NCI-H82 (cell line): Measurements from ENCODE around the gene RERE.

Experiments
- DNase-seq: peaks from one replicate; lab custom pipeline; 2025; lab: John Stamatoyannopoulos, UW

Gene RERE

DNA sequence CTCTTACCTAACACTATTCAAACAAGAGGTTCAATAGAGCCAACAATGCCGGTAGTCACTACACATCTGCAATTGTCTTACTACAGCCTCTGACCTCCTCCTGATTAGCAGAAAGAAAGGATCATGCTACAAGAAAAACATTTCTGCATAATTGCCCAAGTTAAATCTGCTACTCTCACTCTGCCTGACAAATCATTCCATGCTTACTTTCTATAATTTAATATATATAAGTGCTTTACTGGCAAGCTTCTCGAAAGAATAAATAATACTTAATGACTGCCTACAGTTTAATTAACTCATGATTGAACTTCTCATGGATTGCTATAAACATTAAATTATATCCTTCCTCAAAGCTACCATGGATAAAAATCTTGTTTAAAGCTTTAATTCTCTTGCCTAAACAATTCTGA, 343.5 kb downstream of the RERE start:
- no peak for DNase-seq

DNA sequence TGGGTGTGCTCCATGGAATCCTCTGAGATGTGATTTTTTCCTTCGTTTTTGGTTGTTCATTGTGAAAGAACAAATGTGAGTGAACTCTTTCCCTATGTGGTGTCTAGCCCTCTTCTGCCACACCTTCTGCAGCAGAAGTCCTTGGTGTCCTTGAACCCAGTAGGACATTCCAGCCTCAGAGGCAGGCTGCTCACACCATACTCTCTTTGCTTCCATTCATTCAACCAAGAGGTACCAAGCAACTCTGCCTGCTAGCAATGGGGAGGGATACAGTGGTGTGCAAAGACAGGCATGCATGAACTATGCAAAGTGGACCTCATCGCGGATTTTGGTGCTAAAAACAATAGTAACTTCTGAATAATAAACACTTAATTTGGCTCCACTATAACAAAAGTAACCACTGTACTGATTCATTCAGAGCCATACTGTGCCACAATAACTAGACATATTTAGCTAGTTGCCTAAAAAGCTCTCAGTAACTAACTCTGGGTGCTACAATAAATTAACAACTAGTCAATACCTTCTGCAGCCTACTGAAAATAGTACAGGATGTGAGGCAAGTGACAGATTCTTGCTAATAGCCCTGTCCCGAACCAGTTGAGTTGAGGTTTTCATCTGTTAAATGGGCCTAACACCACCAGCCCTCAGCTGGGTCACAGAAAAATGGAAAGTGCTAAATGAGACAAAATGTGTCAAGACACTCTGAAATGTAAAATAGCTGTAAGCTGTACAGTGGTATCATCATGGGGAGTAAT, 344.1 kb downstream of the RERE start:
- DNase-seq = no peak

DNA sequence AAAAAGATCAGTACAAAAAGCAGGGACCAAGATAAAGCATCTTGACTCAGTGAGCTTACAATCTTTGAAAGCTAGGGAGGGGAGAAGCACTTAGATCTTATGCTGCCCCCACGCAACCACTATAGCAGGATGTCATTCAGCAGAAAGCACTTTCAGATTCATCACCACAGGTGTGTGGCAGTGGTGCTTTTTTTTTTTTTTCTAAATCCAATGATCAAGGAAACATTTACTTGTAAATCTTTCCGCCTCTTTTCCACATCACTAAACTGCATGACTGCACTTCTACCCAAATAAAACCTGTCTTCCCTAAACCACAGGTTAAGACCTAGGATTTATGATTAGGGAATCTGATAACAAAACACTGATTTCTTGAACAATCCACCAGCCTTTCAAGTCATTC, 344.8 kb downstream of the RERE start:
- no peak for DNase-seq

DNA sequence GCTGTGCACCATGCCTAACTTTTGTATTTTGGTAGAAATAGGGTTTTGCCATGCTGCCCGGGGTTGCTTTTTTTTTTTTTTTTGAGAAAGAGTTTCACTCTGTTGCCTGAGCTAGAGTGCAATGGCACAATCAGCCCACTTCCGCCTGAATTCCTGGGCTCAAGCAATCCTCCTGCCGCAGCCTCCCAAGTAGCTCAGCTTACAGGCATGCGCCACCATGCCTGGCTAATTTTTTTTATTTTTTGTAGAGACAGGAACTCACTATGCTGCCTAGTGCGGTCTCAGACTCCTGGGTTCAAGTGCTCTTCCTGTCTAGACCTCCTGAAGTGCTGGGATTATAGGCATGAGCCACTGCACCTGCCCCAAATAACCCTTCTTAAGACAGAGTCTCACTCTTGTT, 346.0 kb downstream of the RERE start:
- no peak for DNase-seq

DNA sequence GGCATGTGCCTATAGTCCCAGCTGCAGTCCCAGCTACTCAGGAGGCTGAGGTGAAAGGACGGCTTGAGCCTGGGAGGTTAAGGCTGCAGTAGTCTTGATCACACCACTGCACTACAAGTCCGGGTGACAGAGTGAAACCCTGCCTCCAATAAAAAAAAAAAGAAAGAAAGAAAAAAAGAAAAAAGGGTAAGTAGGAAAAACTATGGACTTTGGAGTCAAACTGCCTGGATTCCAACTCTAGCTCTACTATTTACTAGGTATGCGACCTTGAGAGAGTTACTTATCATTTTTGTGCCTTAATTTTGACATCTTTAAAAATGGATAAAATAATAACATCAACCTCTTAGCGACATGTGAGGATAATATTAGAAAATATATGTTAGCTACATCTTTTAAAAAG, 348.7 kb downstream of the RERE start:
- no peak for DNase-seq

DNA sequence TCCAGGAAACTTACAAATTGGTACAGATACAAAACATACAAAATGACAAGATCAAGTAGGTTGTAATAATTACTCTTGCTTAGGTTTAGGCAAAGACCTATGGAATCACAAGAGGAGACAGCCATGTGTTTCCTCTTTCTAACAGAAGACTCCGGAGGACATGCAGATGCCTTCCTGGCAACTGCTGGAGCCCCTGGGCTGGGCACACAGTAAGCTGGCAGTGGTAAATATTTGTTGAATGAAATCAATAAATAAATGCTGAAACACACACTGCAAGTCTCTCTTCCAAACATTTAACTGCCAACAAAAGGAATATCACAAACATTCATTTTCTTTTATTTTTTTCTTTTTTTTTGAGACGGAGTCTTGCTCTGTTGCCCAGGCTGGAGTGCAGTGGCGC, 350.1 kb downstream of the RERE start:
- no peak for DNase-seq

DNA sequence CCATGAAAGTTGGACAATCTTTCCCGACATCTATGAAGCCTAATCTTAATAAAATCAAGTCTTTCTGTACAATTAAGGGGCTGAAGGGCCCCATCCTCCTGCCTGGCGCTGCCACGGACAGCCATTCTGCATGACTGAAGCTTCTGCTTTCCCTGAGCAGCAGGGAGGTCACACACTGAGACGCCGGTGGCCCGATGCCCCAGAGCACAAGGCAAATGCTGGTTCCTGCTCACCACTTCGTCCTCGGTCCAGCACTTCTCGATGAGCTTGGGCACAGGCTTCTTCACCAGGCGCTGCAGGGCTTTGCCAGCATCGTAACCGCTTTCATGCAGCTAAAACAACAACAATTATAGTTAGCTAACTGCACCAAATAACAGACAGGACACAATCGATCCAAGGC, 351.7 kb downstream of the RERE start:
- DNase-seq = no peak

DNA sequence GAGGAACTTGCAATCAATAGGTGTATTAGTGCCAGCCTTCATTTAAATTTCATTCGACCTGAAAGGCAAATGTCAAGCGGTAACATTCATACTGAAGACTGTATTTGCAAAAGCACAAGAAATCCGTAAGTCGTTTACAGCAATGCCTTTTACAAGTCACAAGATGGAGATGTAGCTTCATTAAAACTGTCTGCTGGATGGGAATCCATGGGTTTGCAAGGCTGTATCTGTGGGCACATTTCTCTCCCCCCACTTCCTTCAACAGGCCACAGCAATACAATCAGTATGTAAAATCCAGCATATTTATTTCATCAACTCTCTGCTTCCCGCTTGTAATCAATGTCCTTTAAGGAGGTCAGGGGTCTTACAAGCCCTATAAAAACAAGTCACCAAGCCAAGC, 352.4 kb downstream of the RERE start:
- no peak for DNase-seq

DNA sequence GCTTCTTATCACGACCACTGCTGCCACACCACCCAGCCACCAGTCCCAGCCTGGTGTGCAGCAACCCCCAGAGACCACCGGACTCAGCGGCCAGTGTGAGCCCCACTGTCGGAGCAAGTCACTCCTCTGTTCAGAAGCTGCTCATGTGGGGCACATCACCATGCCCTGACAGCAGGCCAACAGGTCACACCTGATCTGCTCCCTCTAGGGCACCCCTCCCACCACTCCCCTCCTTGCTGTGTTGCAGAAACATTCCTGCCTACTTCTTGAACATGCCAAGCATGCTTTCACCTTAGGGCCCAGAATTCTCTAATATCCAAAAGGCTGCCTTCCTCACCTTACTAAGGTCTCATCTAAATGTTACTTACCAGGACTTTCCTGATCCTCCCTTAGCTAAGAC, 353.1 kb downstream of the RERE start:
- DNase-seq = no peak

DNA sequence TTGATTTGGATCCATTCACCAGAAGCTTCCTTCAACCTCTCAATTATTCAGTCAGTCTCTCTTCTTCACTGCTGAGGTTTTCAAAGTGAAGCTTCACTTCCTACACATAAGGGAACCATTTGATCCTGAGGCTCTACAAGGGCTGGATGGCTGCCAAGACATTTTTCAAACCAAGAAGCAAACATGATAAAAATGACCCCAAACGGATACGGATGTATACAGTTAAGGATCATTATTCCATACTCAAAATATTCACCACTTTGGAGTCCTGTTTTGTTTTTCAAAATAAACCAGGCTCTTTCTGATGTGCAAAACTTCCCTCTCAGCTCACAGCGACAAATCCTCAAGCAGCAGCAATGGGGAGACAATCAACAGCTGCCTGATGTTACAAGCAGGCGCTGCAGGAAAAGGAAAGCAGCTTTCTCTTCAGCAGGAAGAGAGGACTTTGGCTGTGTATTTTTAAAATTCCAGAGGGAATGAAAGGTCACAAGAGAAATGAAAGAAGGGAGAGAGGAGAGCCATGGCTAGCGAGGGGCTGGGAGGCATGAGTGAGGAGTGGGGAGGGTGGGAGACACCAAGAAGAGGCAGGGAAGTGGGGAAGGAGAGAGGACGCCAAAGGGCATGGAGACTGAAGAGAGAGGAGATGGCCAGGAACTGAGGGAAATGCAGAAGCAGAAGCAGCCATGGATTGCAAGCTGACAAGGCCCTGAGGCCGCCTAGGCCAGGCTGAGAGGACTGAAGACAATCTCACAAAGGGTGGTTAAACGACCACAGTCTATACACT, 354.1 kb downstream of the RERE start:
- DNase-seq = no peak

DNA sequence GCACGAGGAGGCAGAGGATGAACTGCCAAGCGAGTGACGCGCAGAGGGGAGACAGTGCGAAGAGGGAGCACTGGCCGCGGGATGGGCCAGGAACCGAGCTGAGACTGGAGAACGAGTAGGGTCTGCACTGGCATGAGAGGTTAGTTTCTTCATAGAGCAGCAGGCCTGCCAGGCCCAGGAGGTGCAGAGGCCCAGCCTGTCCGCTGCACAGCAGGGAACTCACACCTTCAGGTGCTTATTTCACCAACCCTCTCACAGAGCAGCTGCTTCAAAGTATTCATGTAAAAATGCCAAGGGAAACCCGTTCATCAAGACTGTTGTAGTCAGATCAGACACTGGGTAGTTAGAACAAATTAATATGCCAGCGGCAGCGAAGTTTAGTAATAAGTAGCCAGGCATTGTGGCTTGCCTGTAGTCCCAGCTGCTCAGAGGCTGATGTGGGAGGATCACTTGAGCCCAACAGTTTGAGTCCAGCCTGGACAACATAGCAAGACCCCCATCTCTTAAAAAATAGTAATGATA, 355.0 kb downstream of the RERE start:
- no peak for DNase-seq

DNA sequence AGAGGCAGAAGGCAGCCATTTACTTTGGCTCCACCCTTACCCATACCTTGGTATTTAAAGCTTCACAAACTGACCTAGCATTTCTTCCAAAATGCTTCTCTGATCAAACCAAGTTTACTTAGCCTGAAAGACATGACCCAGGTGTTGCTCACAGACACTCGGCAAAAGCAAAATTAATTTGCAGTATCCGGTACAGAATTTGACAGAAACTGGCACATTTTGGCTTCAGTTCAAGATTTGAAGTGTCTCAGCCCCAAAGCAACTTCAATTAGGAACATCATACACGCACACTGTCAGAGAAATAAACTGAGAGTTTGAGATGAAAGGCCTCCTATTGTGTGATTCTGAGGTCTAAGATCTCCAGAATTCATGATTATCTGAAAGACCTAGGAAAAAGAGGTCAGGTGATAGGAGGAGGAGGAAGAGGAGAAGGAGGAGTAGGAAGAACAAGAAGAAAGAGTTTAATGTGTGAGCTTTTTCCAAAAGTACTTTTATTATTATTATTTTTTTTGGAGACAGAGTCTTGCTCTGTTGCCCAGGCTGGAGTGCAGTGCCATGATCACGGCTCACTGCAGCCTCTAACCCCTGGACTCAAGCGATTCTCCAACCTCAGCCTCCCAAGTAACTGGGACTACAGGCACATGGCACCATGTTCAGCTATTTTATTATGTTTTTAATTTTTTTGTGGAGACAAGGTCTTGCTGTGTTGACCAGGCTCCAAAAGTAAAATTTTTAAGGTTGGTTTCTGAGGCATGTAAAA, 355.9 kb downstream of the RERE start:
- no peak for DNase-seq

DNA sequence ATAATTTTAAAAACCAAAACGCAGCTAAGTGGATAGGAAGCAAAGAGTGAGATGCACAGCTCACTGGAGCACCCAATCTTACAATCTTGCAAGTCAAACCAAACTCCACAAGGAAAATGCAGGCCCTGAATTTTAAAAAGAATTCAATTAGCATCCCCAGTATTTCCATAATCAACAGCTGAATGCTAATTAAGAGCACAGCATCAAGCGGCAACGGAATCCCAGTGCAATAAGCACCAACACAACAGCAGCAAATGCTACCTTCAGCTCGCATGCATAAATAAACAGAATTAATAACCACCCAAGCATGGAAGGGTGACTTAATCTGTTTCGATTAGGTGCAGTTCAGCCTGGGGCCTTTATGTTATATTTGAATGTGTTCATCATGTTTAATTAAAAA, 356.7 kb downstream of the RERE start:
- DNase-seq = no peak

DNA sequence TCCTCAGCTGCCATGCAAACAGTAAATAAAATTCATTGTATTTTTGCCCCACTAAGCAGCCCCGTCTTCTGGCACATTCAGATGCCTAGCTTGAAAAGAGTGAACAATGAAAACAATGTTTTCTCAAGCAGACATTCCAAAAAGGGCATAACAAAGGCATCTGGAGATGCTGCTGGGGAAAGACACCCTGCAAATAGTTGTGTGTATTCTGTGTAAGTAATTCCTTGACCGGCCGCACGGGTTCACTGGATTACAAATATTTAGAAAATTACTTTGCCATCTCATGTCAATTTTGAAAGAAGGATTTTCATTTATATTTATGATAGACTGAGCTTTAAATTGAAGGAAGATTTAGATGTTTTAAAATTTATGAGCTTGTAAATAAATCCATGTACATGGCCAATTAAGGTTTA, 357.3 kb downstream of the RERE start:
- no peak for DNase-seq

DNA sequence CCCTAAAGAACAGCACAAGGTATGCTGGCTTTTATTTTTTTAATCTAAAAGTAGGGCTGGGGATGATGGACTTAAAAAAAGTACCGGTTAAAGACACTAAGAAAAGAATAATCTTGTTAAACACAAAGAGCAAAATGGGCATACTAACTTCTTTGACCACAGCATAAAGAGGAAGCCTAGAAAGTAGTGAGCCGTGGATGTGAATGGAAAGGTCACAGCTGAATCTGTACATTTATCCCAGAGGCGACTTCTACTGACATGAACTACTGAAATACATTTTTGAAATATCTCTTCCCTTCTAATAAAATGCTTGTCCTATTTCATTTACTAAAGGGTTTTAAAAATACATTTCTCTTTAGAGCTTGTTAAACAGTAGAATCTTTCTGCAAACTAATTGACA, 358.8 kb downstream of the RERE start:
- no peak for DNase-seq

DNA sequence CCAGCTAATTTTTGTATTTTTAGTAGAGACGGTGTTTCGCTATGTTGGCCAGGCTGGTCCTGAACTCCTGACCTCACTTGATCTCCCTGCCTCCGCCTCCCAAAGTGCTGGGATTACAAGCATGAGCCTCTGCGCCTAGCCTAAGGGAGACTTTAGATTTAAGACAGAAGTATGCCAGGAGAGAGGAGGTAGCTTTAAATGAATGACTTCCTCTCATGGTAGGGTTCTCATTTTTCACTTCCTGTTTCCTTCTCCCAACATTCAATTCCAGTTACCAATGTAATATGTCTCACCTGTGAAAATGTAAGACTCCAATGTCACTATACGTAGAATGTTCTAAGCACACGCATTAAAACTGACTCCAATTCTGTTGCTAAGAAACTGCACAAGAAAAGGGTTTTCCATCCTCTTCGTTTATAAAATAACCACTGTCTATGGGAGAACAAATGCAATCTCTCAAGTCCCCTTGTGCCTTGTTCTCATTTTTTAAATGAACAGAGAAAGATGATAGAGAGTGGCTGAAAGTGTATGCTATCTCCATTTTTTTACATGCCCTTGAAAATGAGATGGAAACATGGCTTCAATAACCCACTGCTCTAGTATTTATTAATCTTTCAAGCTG, 359.6 kb downstream of the RERE start:
- no peak for DNase-seq

DNA sequence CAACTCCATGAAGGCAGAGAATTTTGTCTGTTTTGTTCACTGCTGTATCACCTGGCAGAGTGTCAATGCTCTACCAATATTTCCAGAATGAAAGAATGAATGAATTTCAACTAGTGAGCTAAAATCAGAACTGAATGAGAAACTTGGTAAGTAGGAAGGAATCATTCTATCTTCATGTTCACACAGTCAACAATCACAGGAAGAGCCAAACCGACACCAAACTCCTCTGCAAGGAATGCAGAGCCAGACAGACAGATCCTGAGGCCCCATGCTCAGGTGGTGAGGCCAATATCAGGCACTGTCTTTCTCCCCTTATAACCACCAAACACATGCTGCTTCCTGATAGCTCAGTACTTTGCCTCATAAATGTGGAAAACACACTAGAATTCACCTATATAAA, 360.4 kb downstream of the RERE start:
- no peak for DNase-seq

DNA sequence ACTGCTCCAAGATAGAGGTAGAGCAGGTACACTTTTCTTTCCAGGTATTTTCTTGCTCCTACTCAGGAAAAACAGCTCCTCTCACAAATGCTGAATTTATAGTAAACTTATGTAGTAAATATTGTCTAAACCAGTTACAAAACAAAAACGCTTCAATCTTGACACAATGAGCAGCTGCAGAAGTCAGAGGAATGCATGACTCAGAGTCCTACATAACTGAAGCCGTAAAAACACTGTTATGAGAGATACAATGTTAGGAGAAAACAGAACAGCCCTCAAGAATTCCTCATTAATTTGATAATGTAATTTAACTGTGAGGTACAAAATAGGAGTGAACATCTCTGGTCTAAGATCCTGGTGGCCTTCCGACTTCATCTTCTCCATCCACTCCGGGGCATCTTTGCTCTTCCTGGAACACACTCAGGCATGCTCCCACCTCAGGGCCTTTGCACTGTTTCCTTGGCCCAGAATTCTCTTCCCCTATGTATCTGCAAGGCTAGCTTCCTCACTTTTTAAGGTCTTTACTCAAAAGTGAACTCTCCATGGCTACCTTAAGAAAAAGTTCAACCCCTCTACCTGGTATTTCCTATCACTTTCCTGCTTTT, 361.0 kb downstream of the RERE start:
- DNase-seq = no peak

DNA sequence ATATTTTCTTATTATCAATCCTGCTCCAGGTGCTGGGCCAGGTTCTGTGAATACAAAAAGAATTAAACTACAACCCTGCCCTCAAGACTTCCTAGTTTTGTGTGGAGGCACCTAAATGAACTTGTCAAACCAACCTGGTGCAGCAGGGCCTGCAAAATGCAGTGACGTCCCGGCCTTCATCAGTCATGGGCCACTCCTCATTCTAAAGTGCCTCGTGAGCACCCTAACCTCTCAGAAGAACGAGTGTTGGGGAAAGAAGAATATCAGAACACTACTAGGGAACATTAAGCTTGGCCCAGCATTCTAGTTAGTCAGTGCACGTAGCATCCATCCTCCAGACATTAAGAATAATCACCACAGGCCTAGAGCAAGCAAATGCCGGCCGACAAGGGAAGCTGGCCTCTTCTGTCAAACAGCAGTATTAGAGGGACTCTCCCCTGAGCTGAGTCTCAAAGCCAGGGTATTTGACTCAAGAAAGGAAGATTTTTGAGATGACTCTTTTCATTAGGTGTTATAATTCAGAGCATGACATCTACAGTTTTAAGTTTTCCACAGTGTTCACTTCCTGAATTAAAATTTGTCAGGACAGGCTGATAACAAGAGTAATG, 361.6 kb downstream of the RERE start:
- no peak for DNase-seq

DNA sequence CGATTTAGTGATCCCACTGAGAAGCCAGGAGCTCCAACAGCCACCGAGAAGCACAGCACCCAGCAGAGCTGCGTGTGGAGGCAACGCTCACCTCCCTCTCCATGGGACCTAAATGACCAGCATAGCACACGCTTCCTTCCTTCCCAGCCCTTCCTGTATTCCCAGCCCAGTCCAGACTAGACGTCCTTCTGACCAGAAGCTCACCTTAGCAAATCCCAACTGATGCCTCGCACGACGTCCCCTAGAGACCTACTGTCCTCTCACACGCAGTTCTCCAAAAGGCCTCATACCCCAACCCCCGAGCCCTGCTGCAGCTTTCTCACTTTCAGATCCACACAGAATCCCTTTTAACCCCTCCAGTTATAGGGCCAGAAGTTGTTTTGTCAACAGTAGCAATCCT, 367.1 kb downstream of the RERE start:
- no peak for DNase-seq

DNA sequence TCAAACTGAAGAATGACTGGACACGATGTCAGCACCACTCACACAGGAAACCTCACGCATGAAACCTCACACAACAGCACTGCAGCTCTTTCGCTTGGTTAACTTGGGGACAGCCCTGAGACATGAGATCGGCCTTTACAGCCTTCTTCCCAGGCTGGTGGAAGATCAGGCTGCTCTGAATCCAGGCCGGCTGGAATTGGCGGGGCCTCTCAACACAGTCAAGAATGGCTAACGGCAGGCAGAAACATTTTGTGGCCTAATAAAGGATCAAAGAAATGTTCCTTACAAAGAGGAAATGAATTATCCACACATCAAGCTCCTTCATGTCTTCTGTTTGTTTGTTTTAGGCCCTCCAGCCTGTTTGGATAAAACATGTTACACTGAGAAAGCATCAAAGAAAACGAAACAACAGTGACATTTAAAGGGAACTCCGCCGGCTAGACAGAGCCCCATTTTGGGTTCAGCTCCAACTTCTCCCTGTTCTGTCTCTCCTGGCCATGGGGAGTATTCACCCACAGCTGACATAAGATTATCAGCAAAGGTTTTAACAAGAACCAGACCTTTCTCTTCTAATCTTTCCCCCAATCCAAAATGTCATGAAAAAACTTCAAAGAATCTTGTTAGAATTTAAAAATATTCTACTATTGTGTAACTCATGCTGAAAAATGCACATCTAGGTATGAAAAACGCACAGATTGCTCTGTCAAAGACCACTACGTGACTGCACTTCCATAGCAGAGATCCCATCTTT, 368.4 kb downstream of the RERE start:
- no peak for DNase-seq
